H54 (cell line): Measurements from ENCODE around the gene HIPK2.
A peak's percentile ranks its signal among the peaks of the same experiment; 100 is the strongest.

Experiments
- DNase-seq: peaks from one replicate; pipeline ENCODE4 v3.0.0; 2011; ENCODE audit warnings: low spot score, mixed read lengths; ENCODE audit not compliant: insufficient read length
- FAIRE-seq: peaks from 3 replicates; lab custom pipeline; 2011; peaks lifted over from hg19 to GRCh38; lab: Jason Lieb, UNC
- POLR2A ChIP-seq: IDR thresholded peaks from 2 replicates; pipeline ENCODE4 v1.6.1; 2011; ENCODE audit warnings: low read depth, mild to moderate bottlenecking, low read length

Gene HIPK2

GRCh38 chr7:139777948-139778841, at the start of gene HIPK2:
TSS of gene HIPK2 (minus strand) at chr7:139777998. CDS start at chr7:139777623, 375 bp downstream.
- DNase-seq (peak; percentile 83), FAIRE-seq (no peak)

GRCh38 chr7:139827042-139827441, 49.2 kb upstream of the HIPK2 start:
- FAIRE-seq = no peak
- DNase-seq = no peak
- TF ChIP-seq POLR2A = no peak

More at GRCh38 chr7:139777948-139778841, at the start of gene HIPK2:
- TF ChIP-seq POLR2A = peak; percentile 63

- FAIRE-seq (no peak), DNase-seq (peak; percentile 54)
- TF ChIP-seq POLR2A = no peak
These were observed 48.0 kb upstream of the HIPK2 start for GRCh38 chr7:139825666-139826290.

GRCh38 chr7:139823959-139824521, 46.2 kb upstream of the HIPK2 start:
- TF ChIP-seq POLR2A = no peak
- no peak for DNase-seq
- no peak for FAIRE-seq

GRCh38 chr7:139822855-139823254, 45.1 kb upstream of the HIPK2 start:
- TF ChIP-seq POLR2A = no peak
- DNase-seq (no peak), FAIRE-seq (no peak)

GRCh38 chr7:139821349-139822105, 43.7 kb upstream of the HIPK2 start:
- FAIRE-seq (no peak), DNase-seq (no peak)
- no peak for TF ChIP-seq POLR2A

- no peak for DNase-seq
- no peak for FAIRE-seq
- no peak for TF ChIP-seq POLR2A
These were observed 42.3 kb upstream of the HIPK2 start for GRCh38 chr7:139820089-139820488.

GRCh38 chr7:139817249-139817648, 39.5 kb upstream of the HIPK2 start:
- TF ChIP-seq POLR2A = no peak
- no peak for DNase-seq
- no peak for FAIRE-seq

GRCh38 chr7:139813689-139814088, 35.9 kb upstream of the HIPK2 start:
- no peak for TF ChIP-seq POLR2A
- no peak for DNase-seq
- no peak for FAIRE-seq

- TF ChIP-seq POLR2A = no peak
- no peak for DNase-seq
- FAIRE-seq = no peak
These were observed 35.4 kb upstream of the HIPK2 start for GRCh38 chr7:139813151-139813550.

GRCh38 chr7:139811066-139811465, 33.3 kb upstream of the HIPK2 start:
- FAIRE-seq (no peak), DNase-seq (no peak)
- TF ChIP-seq POLR2A = no peak

GRCh38 chr7:139808846-139809442, 31.1 kb upstream of the HIPK2 start:
- no peak for FAIRE-seq
- DNase-seq = no peak

GRCh38 chr7:139808427-139808826, 30.6 kb upstream of the HIPK2 start:
- no peak for DNase-seq
- no peak for FAIRE-seq
- TF ChIP-seq POLR2A = no peak

More at GRCh38 chr7:139808846-139809442, 31.1 kb upstream of the HIPK2 start:
- TF ChIP-seq POLR2A = no peak
